Lower leg skin (tissue), 3 donors: ENCODE results near the gene RIPK1.

Experiments
- POLR2A ChIP-seq, 2 donors: fragments of 450-650 bp; IDR thresholded peaks; one replicate each; pipeline ENCODE4 v1.6.1; 2016 to 2017; ENCODE audit warnings: antibody characterized with exemption in 2 of 2, mild to moderate bottlenecking in 1 of 2, moderate library complexity in 1 of 2
- TF ChIP-seq, protein P1 (sequence below), 3 donors: fragments of 450-650 bp; IDR thresholded peaks; one replicate each; pipeline ENCODE4 v1.5.1; 2016; ENCODE audit warnings: antibody characterized with exemption in 3 of 3, mild to moderate bottlenecking in 3 of 3, moderate library complexity in 2 of 3

DNA sequence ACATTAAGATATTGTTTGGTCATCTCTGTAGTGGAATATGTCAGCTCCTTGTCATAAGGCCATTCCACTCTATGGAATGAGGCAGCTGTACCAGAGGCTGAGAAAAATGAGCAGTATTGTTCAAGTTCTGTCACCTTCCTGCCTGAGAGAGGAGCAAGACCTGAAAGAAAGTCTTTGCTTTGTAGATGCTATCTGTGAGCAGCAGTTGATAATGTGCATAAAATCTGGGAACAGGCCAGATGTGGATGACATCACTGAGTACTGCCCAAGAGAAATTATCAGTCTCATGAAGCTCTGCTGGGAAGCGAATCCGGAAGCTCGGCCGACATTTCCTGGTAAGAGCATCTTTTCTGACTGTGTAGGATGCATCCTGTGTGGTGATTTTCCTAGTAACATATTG lies 16.8 kb downstream of the RIPK1 start:
- TF ChIP-seq POLR2A (IDR thresholded peaks at IDR 0.05) = no peak
- TF ChIP-seq, protein P1, sequence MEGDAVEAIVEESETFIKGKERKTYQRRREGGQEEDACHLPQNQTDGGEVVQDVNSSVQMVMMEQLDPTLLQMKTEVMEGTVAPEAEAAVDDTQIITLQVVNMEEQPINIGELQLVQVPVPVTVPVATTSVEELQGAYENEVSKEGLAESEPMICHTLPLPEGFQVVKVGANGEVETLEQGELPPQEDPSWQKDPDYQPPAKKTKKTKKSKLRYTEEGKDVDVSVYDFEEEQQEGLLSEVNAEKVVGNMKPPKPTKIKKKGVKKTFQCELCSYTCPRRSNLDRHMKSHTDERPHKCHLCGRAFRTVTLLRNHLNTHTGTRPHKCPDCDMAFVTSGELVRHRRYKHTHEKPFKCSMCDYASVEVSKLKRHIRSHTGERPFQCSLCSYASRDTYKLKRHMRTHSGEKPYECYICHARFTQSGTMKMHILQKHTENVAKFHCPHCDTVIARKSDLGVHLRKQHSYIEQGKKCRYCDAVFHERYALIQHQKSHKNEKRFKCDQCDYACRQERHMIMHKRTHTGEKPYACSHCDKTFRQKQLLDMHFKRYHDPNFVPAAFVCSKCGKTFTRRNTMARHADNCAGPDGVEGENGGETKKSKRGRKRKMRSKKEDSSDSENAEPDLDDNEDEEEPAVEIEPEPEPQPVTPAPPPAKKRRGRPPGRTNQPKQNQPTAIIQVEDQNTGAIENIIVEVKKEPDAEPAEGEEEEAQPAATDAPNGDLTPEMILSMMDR (IDR thresholded peaks at IDR 0.05) = no peak
